PC-9 (cell line): Measurements from ENCODE around the gene WDR13. TPM values are rescaled to one million over a fixed set of nuclear protein-coding genes. Genes with fewer than 3 reads are reported as not detected.

ENCODE experiments used
- BruUV-seq: library from RNA; stranded (reverse); fragments of 400-500 nt; replicated peaks from 2 replicates; lab custom pipeline; 2021; lab: Mats Ljungman, UMichigan
- CTCF ChIA-PET: fragments of 300-600 bp; sonication (Branson Sonifier 250); formaldehyde crosslinking; loops from one replicate; lab custom pipeline; 2022; ENCODE audit warnings: antibody characterized with exemption; lab: Charles Lee
- POLR2A ChIA-PET: fragments of 300-600 bp; sonication (Branson Sonifier 250); formaldehyde crosslinking; loops from one replicate; lab custom pipeline; 2022; ENCODE audit warnings: antibody characterized with exemption; ENCODE audit not compliant: unreplicated experiment; lab: Charles Lee
- DNase-seq, 2 experiments: peaks; one replicate each; pipeline versions ENCODE4 v3.0.0 to v3.0.0-alpha.2; 2015 to 2022; ENCODE audit warnings: mixed read lengths in 1 of 2
- H2AFZ ChIP-seq: fragments of 200-600 bp; sonication (generic); 2 replicates; pipeline ENCODE4 v1.8.1; 2017; ENCODE audit warnings: antibody characterized with exemption
- H3F3A ChIP-seq: fragments of 200-600 bp; sonication (generic); 2 replicates; pipeline ENCODE4 v1.8.1; 2017; ENCODE audit warnings: antibody characterized with exemption, mild to moderate bottlenecking, low read depth; ENCODE audit not compliant: insufficient read depth
- H3K27ac ChIP-seq: fragments of 200-600 bp; sonication (generic); 2 replicates; pipeline ENCODE4 v1.6.1; 2016; ENCODE audit warnings: mixed run types
- H3K27me3 ChIP-seq: fragments of 200-600 bp; sonication (generic); 2 replicates; pipeline ENCODE4 v1.6.1; 2016; ENCODE audit warnings: low read depth, mixed run types; ENCODE audit not compliant: insufficient read depth
- H3K36me3 ChIP-seq: fragments of 200-600 bp; sonication (generic); 2 replicates; pipeline ENCODE4 v1.6.1; 2016; ENCODE audit warnings: low read depth, mixed run types
- H3K4me1 ChIP-seq: fragments of 200-600 bp; sonication (generic); replicated peaks from 2 replicates; pipeline ENCODE4 v1.6.1; 2016; ENCODE audit warnings: mixed run types; ENCODE audit not compliant: insufficient read depth
- H3K4me2 ChIP-seq: fragments of 200-600 bp; sonication (generic); 2 replicates; pipeline ENCODE4 v1.6.1; 2017; ENCODE audit warnings: mixed run types
- H3K4me3 ChIP-seq: fragments of 200-600 bp; sonication (generic); 2 replicates; pipeline ENCODE4 v1.6.1; 2016; ENCODE audit warnings: mixed run types
- H3K79me2 ChIP-seq: fragments of 200-600 bp; sonication (generic); 2 replicates; pipeline ENCODE4 v1.6.1; 2017; ENCODE audit warnings: low read depth, mixed run types
- H3K9me2 ChIP-seq: fragments of 200-600 bp; sonication (generic); 2 replicates; pipeline ENCODE4 v1.8.1; 2017; ENCODE audit warnings: mild to moderate bottlenecking; ENCODE audit not compliant: insufficient read depth
- H3K9me3 ChIP-seq: fragments of 200-600 bp; sonication (generic); 2 replicates; pipeline ENCODE4 v1.8.1; 2016; ENCODE audit warnings: low read depth; ENCODE audit not compliant: insufficient read depth
- H4K20me1 ChIP-seq: fragments of 200-600 bp; sonication (generic); 2 replicates; pipeline ENCODE4 v1.8.1; 2017; ENCODE audit not compliant: insufficient read depth
- EZH2 ChIP-seq: fragments of 200-600 bp; sonication (generic); IDR thresholded peaks from 2 replicates; pipeline ENCODE4 v1.8.0; 2017; ENCODE audit warnings: antibody characterized with exemption, low read depth
- intact Hi-C: fragments of 100-400 bp; cut with micrococcal nuclease; formaldehyde crosslinking; loops from one replicate; pipeline ENCODE4 v1.10.0; 2022; ENCODE audit not compliant: unreplicated experiment
- total RNA-seq: library from RNA; stranded (reverse); gene quantifications from 2 replicates; pipeline ENCODE4 v1.2.3, GENCODE V29; 2021
- TF ChIP-seq, protein P1 (sequence below): fragments of 200-600 bp; sonication (generic); conservative IDR thresholded peaks from 2 replicates; pipeline ENCODE4 v1.6.1; 2017; ENCODE audit warnings: mixed run types, antibody characterized with exemption, mild to moderate bottlenecking, moderate library complexity

Gene WDR13
- total RNA-seq, 1 experiment from 2014 or later, result 28.6 TPM

DNA sequence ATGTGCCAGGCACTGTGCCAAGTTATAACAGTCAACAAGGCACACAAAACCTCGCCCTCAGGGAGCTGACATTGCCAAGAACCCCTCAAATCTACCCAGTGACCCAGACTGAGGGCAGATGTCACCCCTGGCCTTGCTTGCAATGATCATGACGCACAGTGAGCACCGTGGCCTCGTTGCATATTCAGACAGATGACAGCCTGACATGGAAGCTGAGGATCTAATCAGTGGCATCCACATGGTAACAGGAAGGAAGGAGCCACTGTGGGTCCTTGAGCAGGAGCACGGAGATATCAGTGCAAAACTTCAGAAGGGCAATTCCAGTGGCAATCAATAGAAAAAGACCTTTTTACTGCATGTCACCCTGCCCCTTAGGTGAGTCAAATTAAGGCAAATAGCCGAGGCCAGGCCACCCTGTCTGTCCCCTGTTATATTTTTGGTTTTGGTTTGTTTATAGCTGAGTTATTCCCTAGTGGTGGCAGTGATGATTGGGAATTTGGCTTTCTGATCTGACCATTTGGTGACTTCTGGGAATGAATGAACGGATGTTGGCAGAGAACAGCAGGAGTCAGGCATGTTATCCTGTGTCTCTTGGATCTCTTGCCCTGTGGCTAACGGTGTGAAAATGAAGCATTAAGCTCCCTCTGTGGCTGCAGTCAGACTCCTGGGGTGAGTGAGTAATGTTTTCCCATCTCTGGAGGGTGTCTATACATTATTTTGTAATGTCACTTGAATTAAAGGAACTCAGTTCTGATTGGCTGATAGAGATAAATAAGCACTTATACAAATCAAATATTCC is 20.4 kb downstream of the WDR13 start:
- Histone ChIP-seq H3K9me2 (no peaks in the 10 kb centered on the region), H3K79me2 (no peaks in the 10 kb centered on the region), H4K20me1 (no peaks in the 10 kb centered on the region), H3K36me3 (no peaks in the 10 kb centered on the region), H3K4me2 (no peak overlapping the region), H3K4me3 (no peak overlapping the region), H3K9me3 (no peaks in the 10 kb centered on the region), H3K4me1 (no peaks in the 10 kb centered on the region; the same call in 1 of the 2 replicates), H3K27ac (no peak overlapping the region), H3F3A (no peaks in the 10 kb centered on the region), H2AFZ (no peak overlapping the region), H3K27me3 (no peaks in the 10 kb centered on the region)
- no peak for TF ChIP-seq EZH2
- TF ChIP-seq, protein P1, sequence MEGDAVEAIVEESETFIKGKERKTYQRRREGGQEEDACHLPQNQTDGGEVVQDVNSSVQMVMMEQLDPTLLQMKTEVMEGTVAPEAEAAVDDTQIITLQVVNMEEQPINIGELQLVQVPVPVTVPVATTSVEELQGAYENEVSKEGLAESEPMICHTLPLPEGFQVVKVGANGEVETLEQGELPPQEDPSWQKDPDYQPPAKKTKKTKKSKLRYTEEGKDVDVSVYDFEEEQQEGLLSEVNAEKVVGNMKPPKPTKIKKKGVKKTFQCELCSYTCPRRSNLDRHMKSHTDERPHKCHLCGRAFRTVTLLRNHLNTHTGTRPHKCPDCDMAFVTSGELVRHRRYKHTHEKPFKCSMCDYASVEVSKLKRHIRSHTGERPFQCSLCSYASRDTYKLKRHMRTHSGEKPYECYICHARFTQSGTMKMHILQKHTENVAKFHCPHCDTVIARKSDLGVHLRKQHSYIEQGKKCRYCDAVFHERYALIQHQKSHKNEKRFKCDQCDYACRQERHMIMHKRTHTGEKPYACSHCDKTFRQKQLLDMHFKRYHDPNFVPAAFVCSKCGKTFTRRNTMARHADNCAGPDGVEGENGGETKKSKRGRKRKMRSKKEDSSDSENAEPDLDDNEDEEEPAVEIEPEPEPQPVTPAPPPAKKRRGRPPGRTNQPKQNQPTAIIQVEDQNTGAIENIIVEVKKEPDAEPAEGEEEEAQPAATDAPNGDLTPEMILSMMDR, result no peak
- DNase-seq, result no peak
- POLR2A ChIA-PET, result interaction anchor here (0.6 kb wide), 1 partner anchor 37 kb away, joined by 3 read pairs; no protein-coding TSS in a partner anchor
- intact Hi-C loops, result no loop called here
- CTCF ChIA-PET, result no interaction called here
- BruUV-seq, result no TSS peak

- POLR2A ChIA-PET, result no interaction called here
- H2AFZ ChIP-seq, result no peak overlapping the region
- intact Hi-C loops, result no loop called here
- no peaks in the 10 kb centered on the region for H3K79me2 ChIP-seq
- no peaks in the 10 kb centered on the region for H3K27me3 ChIP-seq
- CTCF ChIA-PET, result no interaction called here
- no peak for DNase-seq
- H3K9me3 ChIP-seq, result no peaks in the 10 kb centered on the region
- H3K27ac ChIP-seq, result no peak overlapping the region
- H4K20me1 ChIP-seq, result no peaks in the 10 kb centered on the region
- H3K4me3 ChIP-seq, result no peak overlapping the region
- H3F3A ChIP-seq, result no peaks in the 10 kb centered on the region
- TF ChIP-seq, protein P1, result no peak
- TF ChIP-seq EZH2, result no peak
- H3K36me3 ChIP-seq, result no peaks in the 10 kb centered on the region
- no peak overlapping the region for H3K4me2 ChIP-seq
- BruUV-seq, result no TSS peak
- H3K9me2 ChIP-seq, result no peaks in the 10 kb centered on the region
- no peaks in the 10 kb centered on the region for H3K4me1 ChIP-seq
Observed at GRCh38 chrX:48626401-48627298, 29.4 kb downstream of the WDR13 start.

- no peaks in the 10 kb centered on the region for H4K20me1 ChIP-seq
- intact Hi-C loops, result no loop called here
- CTCF ChIA-PET, result no interaction called here
- no peaks in the 10 kb centered on the region for H3K27me3 ChIP-seq
- H3K36me3 ChIP-seq, result no peaks in the 10 kb centered on the region
- H3K4me1 ChIP-seq, result no peaks in the 10 kb centered on the region
- POLR2A ChIA-PET, result no interaction called here
- H3K79me2 ChIP-seq, result no peaks in the 10 kb centered on the region
- no peak overlapping the region for H3K4me3 ChIP-seq
- TF ChIP-seq, protein P1, result peak; percentile 58
- TF ChIP-seq EZH2, result no peak
- H3K9me2 ChIP-seq, result no peaks in the 10 kb centered on the region
- BruUV-seq, result no TSS peak
- no peaks in the 10 kb centered on the region for H3F3A ChIP-seq
- peak overlapping the region; percentile 53 for H3K4me2 ChIP-seq
- no peak overlapping the region for H2AFZ ChIP-seq
- no peak overlapping the region for H3K27ac ChIP-seq
- peak; percentile 77 to 84 for DNase-seq
- H3K9me3 ChIP-seq, result no peaks in the 10 kb centered on the region
Observed at GRCh38 chrX:48631376-48632090, 34.2 kb downstream of the WDR13 start.
